Testis (tissue), 2 donors: ENCODE results near the gene ZNF558.
"Not testable (repeated sequence)": the region's sequence is repeated elsewhere in the genome, so short reads cannot be mapped to it uniquely, and the experiment has no call there.

ENCODE experiments used
- POLR2A ChIP-seq: fragments of 450-650 bp; IDR thresholded peaks from one replicate; pipeline ENCODE4 v1.6.1; 2017; ENCODE audit warnings: antibody characterized with exemption, mild to moderate bottlenecking, moderate library complexity
- TF ChIP-seq, protein P1 (sequence below), 3 experiments: fragments of 450-650 bp in 2 of 3; fragments of 200-600 bp in 1 of 3; sonication (generic) in 1 of 3; IDR thresholded peaks; one replicate each; pipeline ENCODE4 v1.5.1; 2016 to 2019; ENCODE audit warnings: antibody characterized with exemption in 3 of 3, mild to moderate bottlenecking in 2 of 3, moderate library complexity in 1 of 3

GRCh38 chr19:8767257-8767656 lies 64.8 kb downstream of the ZNF558 start:
- TF ChIP-seq, protein P1, sequence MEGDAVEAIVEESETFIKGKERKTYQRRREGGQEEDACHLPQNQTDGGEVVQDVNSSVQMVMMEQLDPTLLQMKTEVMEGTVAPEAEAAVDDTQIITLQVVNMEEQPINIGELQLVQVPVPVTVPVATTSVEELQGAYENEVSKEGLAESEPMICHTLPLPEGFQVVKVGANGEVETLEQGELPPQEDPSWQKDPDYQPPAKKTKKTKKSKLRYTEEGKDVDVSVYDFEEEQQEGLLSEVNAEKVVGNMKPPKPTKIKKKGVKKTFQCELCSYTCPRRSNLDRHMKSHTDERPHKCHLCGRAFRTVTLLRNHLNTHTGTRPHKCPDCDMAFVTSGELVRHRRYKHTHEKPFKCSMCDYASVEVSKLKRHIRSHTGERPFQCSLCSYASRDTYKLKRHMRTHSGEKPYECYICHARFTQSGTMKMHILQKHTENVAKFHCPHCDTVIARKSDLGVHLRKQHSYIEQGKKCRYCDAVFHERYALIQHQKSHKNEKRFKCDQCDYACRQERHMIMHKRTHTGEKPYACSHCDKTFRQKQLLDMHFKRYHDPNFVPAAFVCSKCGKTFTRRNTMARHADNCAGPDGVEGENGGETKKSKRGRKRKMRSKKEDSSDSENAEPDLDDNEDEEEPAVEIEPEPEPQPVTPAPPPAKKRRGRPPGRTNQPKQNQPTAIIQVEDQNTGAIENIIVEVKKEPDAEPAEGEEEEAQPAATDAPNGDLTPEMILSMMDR (IDR thresholded peaks at IDR 0.05): not testable (repeated sequence)
- TF ChIP-seq POLR2A: not testable (repeated sequence)
